HG03135 (cell line): ENCODE data around the gene MYL3.
A peak's percentile ranks its signal among the peaks of the same experiment; 100 is the strongest.
"Not testable (repeated sequence)": the region's sequence is repeated elsewhere in the genome, so short reads cannot be mapped to it uniquely, and the experiment has no call there.

Experiments used
- ATAC-seq: cut with Tn5 transposase; IDR thresholded peaks from one replicate; pipeline ENCODE4 v1.9.1; 2021; ENCODE audit warnings: mild to moderate bottlenecking, moderate library complexity; ENCODE audit not compliant: unreplicated experiment

Gene MYL3

GRCh38 chr3:46831316-46831715 is 31.9 kb downstream of the MYL3 start:
- no peak for ATAC-seq

- no peak for ATAC-seq
Measured at GRCh38 chr3:46830801-46831200, 32.4 kb downstream of the MYL3 start.

DNA sequence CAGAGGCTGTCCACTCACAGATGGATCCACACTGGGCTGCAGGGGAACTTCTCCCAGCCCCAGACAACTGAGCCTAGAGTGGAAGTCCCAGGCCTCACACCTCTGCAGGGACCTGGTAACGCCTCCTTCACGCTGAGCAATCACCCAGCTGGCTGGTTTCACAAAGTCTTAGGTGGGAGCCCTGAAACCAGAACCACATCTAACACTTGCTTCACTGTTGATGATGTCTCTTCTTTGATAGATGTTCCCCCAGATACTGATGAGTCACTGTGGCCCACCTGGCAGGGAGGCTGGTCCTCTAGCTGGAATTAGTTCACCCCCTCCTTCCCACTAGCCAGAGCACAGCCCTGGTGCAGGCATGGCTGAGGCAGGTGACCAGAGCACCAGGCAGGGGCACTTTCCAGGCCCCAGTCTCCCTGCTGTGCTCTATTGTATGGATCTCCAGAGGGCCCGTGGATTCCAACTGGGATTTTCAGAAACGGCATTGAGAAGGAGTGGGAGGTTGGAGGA is 33.5 kb downstream of the MYL3 start:
- ATAC-seq, result peak; percentile 91

GRCh38 chr3:46825450-46825849 is 37.8 kb downstream of the MYL3 start:
- no peak for ATAC-seq

- ATAC-seq, result no peak
Measured at GRCh38 chr3:46824211-46824970, 38.9 kb downstream of the MYL3 start.

DNA sequence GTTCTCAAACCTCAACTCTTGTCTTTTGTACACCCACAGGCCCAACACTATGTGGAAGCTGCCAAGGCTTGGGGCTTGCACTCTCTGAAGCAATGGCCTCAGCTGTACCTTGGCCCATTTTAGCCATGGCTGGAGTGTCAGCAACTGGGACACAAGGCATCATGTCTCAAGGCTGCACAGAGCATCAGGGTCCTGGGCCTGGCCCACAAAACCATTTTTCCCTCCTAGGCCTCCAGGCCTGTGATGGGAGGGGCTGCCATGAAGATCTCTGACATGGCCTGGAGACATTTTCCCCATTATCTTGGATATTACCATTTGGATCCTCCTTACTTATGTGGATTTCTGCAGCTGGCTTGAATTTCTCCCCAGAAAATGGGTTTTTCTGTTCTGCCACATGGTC is 39.9 kb downstream of the MYL3 start:
- not testable (repeated sequence) for ATAC-seq

- no peak for ATAC-seq
Measured at GRCh38 chr3:46821553-46821952, 41.7 kb downstream of the MYL3 start.

- ATAC-seq, result no peak
Measured at GRCh38 chr3:46820852-46821251, 42.4 kb downstream of the MYL3 start.

- no peak for ATAC-seq
Measured at GRCh38 chr3:46812237-46812791, 50.9 kb downstream of the MYL3 start.

- no peak for ATAC-seq
Measured at GRCh38 chr3:46811615-46812236, 51.5 kb downstream of the MYL3 start.

GRCh38 chr3:46808766-46809165 is 54.5 kb downstream of the MYL3 start:
- not testable (repeated sequence) for ATAC-seq
